ENCODE results near the gene CAPN11.
A peak's percentile ranks its signal among the peaks of the same experiment; 100 is the strongest.

The CAPN11 gene

DNA sequence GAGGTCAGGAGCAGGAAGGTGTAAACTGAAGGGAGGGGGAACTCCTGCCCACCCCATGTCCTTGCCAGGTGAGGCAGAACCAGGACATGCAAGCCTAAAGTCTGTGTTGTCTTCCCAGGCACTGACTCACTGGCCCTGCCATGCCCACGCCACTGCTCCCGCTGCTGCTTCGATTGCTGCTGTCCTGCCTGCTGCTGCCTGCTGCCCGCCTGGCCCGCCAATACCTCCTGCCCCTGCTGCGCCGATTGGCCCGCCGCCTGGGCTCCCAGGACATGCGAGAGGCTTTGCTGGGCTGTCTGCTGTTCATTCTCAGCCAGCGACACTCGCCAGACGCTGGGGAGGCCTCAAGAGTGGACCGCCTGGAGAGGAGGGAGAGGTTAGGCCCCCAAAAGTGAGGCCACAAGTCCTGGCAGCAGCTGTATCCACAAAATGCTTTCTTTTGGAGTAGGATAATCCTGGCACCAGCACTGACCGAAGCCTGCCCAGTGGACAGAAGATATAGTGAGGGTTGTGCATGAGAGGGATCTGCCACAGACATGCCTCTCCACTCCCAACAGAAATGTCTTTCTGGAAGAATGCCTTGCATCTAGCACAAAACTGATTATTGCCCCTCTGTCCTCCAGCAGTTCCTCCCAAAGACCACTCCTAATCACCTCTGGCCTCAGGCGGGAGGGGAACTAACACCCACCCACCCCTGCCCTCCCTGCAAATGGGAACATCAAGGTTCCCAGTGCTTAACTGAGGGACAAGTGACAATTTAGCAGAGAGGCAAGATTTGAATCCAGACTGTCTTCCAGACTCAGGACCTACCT, 58.9 kb downstream of the CAPN11 start:
- Mint-ChIP-seq H3K9me3 (no peaks in the 10 kb centered on the region), H3K4me1 (ENCODE audit: low read depth) (peaks cover 11% of the 10 kb centered on the region), H3K4me3 (no peak overlapping the region), H3K36me3 (ENCODE audit: low read depth) (no peaks in the 10 kb centered on the region), H3K27me3 (ENCODE audit: low read depth) (peaks cover 18% of the 10 kb centered on the region), H3K27ac (no peak overlapping the region)

DNA sequence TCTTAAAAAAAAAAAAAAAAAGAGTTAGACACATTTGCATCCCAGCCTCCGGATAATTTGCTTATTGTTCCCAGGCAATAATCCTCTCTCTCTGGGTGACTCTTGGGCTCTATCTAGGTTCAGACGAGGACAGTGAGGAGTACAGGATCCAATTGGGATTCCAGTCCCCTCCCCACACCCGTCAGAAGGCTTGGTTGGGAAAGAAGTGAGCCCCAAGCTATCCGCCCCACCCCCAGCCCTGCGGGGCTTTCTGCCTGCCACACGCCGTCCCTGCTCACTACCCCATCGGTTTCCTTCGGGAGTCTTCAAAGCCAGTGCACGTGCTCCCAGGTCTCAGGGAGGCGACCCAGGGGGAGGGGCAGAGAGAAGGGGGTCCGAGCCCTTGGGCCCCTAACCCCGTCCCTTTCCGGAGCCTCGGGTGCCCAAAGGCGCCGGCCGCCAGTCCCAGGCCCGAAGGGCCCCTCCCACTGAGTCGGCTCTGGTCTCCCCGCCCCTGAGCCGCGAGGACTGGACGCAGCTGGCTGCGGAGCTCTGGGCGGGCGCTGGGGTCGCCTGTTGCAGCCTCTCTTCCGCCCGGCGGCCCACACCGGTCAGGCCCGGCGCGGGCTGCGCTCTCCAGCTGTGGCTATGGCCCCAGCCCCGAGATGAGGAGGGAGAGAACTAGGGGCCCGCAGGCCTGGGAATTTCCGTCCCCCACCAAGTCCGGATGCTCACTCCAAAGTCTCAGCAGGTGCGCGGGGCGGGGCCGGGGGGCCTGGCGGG, 60.6 kb downstream of the CAPN11 start:
- Mint-ChIP-seq H3K36me3 (ENCODE audit: low read depth) (no peaks in the 10 kb centered on the region), H3K4me3 (peak overlapping the region; percentile 50), H3K9me3 (no peaks in the 10 kb centered on the region), H3K27ac (no peak overlapping the region), H3K27me3 (ENCODE audit: low read depth) (peaks cover 14% of the 10 kb centered on the region), H3K4me1 (ENCODE audit: low read depth) (peaks cover 20% of the 10 kb centered on the region)

DNA sequence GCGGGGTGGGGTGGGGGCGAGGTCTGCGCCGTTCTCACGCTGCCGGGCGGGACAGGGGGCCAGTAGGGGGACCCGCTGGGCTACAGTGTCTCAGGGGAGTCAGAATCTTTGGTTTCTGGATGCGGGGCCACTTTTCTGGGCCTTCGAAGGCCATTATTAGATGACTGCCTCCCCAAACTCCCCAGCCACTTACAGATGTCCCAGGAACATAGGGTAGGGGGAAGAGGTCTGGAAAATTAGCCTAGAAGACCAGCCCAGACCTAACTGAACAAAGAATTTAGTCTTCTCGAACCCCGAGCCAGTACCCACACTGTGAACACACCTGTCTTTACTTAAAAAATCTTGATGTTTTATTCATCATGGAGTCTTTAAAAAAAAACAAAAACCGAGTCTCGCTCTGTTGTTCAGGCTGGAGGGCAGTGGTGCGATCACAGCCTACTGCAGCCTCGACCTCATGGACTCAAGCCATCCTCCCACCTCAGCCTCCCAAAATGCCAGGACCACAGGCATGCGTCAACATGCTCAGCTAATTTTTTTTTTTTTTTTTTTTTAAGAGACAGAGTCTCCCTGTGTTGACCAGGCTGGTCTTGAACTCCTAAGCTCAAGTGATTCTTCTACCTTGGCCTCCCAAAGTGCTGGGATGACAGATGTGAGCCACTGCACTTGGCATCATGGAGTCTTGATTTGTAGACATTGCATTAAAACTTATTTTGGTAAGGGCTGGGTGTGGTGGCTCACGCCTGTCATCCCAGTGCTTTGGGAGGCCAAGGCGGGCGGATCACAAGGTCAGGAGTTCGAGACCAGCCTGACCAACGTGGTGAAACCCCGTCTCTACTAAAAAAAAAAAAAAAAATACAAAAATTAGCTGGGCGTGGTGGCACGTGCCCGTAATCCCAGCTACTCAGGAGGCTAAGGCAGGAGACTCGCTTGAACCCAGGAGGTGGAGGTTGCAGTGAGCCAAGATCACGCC, 61.5 kb downstream of the CAPN11 start:
- Mint-ChIP-seq H3K4me3 (peak overlapping the region; percentile 50), H3K9me3 (no peaks in the 10 kb centered on the region), H3K27ac (no peak overlapping the region), H3K4me1 (ENCODE audit: low read depth) (peaks cover 27% of the 10 kb centered on the region), H3K36me3 (ENCODE audit: low read depth) (no peaks in the 10 kb centered on the region), H3K27me3 (ENCODE audit: low read depth) (peaks cover 13% of the 10 kb centered on the region)

DNA sequence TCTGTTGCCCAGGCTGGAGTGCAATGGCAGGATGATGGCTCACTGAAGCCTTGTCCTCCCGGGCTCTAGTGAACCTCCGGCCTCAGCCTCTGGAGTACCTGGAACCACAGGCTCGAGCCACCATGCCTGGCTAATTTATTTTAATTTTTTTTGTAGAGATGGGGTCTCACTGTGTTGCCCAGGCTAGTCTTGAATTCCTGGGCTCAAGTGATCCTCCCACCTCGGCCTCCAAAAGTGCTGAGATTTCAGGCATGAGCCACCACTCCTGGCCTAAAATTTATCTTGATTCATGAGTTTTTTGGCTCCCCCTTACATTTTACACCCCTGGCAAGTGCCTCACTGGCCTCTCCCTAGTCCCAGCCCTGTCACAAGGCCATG, 62.3 kb downstream of the CAPN11 start:
- no peaks in the 10 kb centered on the region for H3K9me3 Mint-ChIP-seq
- peaks cover 13% of the 10 kb centered on the region for H3K27me3 Mint-ChIP-seq (ENCODE audit: low read depth)
- H3K4me3 Mint-ChIP-seq, result peak overlapping the region; percentile 45
- H3K4me1 Mint-ChIP-seq (ENCODE audit: low read depth), result peaks cover 27% of the 10 kb centered on the region
- H3K27ac Mint-ChIP-seq, result peak overlapping the region; percentile 72
- no peaks in the 10 kb centered on the region for H3K36me3 Mint-ChIP-seq (ENCODE audit: low read depth)

DNA sequence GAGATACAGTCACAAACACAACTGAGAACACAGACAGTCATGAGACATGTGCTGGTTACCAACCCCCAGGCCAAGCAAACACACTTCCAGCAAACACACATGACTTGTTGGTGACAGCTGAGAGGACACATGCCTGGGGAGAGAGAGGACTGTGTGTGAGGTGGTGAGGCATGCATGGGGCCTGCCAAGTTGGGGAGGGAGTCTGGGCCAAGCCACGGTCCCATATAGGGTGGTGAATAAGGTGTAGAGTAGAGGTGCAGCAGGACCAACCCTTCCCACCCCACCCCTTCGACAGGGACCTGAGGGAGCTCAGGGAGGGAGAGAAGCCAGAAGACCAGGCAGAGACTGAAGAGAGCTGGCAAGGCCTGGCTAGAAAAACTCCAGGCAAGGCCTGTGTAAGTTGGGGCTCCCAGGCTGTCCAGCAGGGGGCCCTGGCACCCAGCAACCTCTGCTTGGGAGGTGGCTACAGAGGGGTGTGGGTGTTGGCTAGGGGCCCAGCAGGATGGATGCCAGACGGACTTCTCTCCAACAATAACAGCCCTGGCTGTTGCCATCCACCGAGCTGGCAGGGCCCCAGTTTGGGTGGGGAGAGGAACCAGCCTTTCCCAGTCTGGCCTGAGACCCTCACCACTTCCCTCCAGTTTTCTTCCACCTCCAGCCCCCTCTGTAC, 62.8 kb downstream of the CAPN11 start:
- Mint-ChIP-seq H3K9me3 (no peaks in the 10 kb centered on the region), H3K36me3 (ENCODE audit: low read depth) (no peaks in the 10 kb centered on the region), H3K27me3 (ENCODE audit: low read depth) (peaks cover 13% of the 10 kb centered on the region), H3K27ac (peak overlapping the region; percentile 72), H3K4me1 (ENCODE audit: low read depth) (peaks cover 27% of the 10 kb centered on the region), H3K4me3 (peak overlapping the region; percentile 45)

DNA sequence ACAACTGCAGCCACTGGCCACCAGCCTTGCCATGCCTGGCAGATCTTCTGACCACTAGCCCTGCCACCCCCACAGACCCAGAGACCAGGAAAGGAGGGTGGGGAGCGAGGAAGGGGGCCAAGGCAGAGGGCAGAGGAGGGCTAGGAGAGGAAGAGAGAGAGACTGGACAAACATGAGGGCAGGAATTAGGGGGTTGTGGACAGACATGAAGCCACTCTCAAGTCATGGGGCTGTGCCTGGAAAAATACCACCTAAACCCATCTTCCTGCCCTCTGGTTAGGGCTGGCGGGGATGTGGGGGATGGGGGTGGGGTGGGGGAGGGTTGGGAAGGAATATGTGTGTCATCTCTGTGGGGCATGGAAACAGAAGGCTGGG, 63.3 kb downstream of the CAPN11 start:
- Mint-ChIP-seq H3K4me1 (ENCODE audit: low read depth) (peaks cover 27% of the 10 kb centered on the region), H3K9me3 (no peaks in the 10 kb centered on the region), H3K27ac (no peak overlapping the region), H3K27me3 (ENCODE audit: low read depth) (peaks cover 9% of the 10 kb centered on the region), H3K4me3 (no peak overlapping the region), H3K36me3 (ENCODE audit: low read depth) (no peaks in the 10 kb centered on the region)

DNA sequence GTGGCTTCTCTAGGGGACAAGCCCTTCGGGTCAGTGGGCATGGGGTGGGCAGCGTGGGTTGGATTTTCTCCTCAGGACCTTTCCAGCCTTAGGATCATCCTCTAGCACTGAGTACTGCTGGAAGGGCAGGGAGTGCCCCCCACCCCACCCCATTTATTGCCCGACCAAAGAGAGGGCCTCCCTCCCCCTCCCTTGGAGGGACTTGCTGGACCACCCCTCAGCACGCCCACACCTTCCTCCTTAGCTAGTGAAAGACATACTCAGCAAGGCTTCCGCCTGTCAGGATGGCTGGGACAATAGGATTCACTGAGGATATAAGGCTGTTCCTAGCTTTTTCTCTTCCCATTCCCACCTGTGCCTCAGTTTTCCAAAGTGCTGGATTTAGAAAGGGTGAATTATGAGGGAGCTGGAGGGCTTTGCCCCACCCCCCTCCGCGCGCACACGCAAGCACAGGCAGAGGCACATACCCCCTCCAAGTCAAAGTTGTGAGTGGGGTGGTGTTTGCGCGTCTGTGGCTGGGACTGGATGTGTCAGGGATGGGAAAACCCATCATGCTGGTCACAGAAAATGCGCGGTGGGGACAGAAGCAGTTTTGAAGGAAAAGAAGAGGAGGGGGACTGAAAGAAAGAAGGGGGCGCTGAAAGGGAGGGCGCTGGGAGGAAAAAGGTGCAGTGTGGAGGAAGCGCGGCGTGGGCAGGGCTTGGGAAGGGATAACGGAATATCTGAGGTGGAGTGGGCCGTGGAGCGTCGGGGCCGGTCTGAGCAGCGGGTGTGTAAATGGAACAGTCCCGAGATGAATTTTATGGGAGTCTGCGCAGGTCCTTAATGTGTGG, 64.1 kb downstream of the CAPN11 start:
- H3K9me3 Mint-ChIP-seq, result no peaks in the 10 kb centered on the region

DNA sequence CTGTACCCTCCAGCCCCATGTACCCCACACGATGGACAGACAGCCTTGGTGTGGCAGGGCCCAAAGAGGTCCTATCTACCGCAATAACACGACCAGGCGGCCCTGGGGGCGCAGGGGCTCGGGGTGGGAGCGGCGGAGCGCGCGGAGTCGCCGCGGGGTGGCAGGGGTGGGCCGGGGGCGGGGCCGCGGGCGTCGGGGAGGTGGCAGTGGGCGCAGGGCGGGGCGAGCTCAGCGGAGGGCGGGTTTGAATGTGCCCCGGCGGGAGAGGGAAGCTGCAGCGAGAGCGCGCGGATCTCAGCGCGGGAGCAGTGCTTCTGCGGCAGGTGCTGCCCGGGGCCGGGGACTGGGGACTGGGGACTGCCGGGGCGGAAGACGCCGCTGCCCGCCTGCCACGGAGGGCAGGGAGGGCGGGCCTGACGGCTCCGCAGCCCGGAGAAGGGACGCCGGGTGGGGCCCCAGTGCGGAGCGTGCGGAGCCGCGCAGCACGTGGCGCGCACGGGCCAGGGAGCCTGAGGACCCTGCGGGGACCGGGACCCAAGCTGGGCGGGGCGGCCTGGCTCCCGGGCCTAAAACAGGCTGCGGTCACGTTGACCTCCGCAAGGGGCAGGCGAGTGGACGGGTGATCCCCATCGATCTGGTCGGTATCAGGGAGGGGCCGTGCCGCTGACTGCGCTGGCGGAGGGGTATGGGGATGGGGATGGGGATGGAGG, 64.9 kb downstream of the CAPN11 start, which contains the start of gene SLC29A1:
Gene SLC29A1, plus strand, starts transcription at position 277 of the 710 bp plus-strand sequence. CDS start 3,719 bp downstream, outside the sequence.
- Mint-ChIP-seq H3K4me1 (ENCODE audit: low read depth) (peaks cover 26% of the 10 kb centered on the region), H3K36me3 (ENCODE audit: low read depth) (no peaks in the 10 kb centered on the region), H3K27me3 (ENCODE audit: low read depth) (peaks cover 2% of the 10 kb centered on the region), H3K27ac (peak within 1 kb of the TSS; percentile 69), H3K4me3 (peak within 1 kb of the TSS; percentile 85), H3K9me3 (no peaks in the 10 kb centered on the region)

More for the DNA sequence above, 64.1 kb downstream of the CAPN11 start:
- Mint-ChIP-seq H3K27me3 (ENCODE audit: low read depth) (peaks cover 8% of the 10 kb centered on the region), H3K4me3 (peak overlapping the region; percentile 85), H3K27ac (peak overlapping the region; percentile 50), H3K36me3 (ENCODE audit: low read depth) (no peaks in the 10 kb centered on the region), H3K4me1 (ENCODE audit: low read depth) (peaks cover 27% of the 10 kb centered on the region)

DNA sequence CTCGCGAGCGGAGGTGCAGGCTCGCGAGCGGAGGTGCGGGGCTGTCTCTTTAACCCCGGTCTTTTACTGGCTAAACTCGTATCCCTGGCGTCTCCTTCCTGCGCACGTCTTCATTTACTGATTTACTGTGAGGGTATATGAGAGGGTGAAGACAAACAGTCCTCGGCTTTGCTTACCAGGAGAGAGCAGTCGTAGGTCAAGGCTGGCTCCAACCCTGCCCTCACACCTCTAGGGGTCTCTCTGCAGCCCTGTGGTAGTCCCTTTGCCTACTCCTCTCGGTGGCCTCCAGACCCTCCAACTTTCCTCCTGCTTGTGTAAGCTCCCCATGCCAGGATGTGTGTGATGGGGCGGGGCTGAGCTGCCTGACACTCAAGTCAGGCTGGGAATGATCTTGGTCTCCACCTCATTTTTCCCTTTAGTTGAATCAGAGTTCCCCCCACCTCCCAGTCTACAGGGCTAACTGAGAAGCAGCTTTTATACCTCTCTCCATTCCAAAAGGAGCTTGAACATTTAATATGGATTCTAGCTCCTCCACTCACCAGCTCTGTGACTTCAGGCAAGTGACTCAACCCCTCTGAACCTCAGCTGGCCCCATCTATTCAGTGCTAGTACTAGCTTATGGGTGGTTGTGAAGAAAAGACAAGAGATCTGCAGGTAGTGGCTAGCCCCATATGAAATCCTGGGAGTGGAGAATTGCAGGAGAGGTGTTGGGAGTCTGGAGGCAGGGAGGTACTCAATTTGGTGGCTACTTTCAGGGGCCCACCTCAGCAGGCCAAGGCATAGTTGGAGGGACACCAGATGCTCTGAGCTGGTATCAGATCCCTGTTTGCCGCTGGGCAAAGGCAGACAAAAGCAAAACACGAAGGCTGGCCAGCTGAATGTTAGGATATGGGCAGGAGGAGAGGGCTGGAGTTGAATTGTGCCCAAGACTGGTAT, 65.7 kb downstream of the CAPN11 start:
- Mint-ChIP-seq H3K27me3 (ENCODE audit: low read depth) (no peaks in the 10 kb centered on the region), H3K4me3 (peak overlapping the region; percentile 84), H3K27ac (peak overlapping the region; percentile 69), H3K36me3 (ENCODE audit: low read depth) (no peaks in the 10 kb centered on the region), H3K4me1 (ENCODE audit: low read depth) (peaks cover 23% of the 10 kb centered on the region), H3K9me3 (no peaks in the 10 kb centered on the region)

DNA sequence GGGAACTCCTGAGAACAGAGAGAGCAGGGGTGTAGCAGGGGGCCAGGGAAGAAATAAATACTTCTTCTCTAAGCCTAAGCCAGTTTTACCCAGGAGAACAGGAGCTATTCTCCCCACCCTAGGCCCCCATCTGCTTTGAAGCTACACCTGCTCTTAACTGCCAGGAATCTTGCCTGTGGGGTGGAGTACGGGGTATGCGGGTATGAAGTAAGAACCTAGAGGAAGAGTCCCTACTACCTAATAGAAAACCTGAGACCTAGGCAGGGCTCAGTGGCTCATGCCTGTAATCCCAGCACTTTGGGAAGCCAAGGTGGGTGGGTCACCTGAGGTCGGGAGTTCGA, 66.3 kb downstream of the CAPN11 start:
- Mint-ChIP-seq H3K36me3 (ENCODE audit: low read depth) (no peaks in the 10 kb centered on the region), H3K4me1 (ENCODE audit: low read depth) (peaks cover 21% of the 10 kb centered on the region), H3K4me3 (no peak overlapping the region), H3K27ac (no peak overlapping the region), H3K9me3 (no peaks in the 10 kb centered on the region), H3K27me3 (ENCODE audit: low read depth) (no peaks in the 10 kb centered on the region)

DNA sequence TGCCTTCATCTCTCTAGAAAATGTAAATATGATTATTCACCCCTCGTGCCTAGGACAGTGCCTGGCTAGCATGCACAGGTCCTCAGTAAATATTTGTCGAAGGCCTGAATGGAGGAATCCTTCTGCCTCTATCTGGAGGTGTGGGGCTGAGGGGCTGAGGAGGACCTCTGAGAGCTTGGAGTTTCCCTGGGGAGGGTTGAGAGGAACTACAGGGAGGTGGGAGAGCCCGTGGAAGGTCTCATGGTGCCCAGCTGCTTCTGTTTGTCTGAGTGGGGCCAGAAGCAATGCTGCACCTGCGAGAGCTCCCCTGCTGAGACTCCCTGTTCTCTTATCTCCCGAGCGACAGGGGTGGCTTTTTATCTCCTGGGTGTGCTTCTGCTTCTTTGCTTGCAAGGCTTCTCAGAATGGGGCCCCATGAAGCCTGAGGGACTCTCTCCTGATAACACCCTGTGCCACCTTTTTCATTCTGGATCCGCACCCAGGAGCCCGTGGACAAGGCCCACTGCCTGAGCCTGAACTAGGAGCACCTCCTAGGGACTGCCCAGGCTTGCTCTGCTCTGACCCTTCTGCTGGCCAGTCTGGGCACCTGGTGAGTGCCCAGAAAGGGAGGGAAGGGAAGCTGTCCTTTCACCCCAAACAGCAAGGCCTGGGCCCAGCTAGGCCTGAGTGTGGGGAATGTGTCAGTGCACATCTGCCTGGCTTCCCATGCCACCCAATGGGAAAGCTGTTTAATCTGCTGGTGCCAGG, 67.1 kb downstream of the CAPN11 start:
- no peaks in the 10 kb centered on the region for H3K9me3 Mint-ChIP-seq
- H3K4me3 Mint-ChIP-seq, result no peak overlapping the region
- H3K4me1 Mint-ChIP-seq (ENCODE audit: low read depth), result peaks cover 19% of the 10 kb centered on the region
- H3K27me3 Mint-ChIP-seq (ENCODE audit: low read depth), result no peaks in the 10 kb centered on the region
- H3K36me3 Mint-ChIP-seq (ENCODE audit: low read depth), result no peaks in the 10 kb centered on the region
- peak overlapping the region; percentile 52 for H3K27ac Mint-ChIP-seq

Measured in T-helper 1 cell treated with Interleukin-12 subunit alpha and Interleukin-12 subunit beta and Interleukin-4 antibody, amounts not matched to agents 30 μg/mL and 1 μg/mL, for 36 hours (primary cell).